Activated CD8-positive, alpha-beta T cell treated with anti-CD3 and anti-CD28 coated beads for 36 hours (primary cell): ENCODE results near the gene CAPG. TPM values are rescaled to one million over a fixed set of nuclear protein-coding genes. Genes with fewer than 3 reads are reported as not detected.

Source experiments
- ATAC-seq: fragments of 200-7000 bp; cut with Tn5 transposase; one replicate; pipeline ENCODE4 v1.10.0; 2021; ENCODE audit warnings: mild to moderate bottlenecking, moderate library complexity
- CTCF ChIA-PET: fragments of 350-600 bp; sonication (Branson Sonifier 250); formaldehyde crosslinking; loops from one replicate; lab custom pipeline; 2021; ENCODE audit warnings: antibody characterized with exemption; lab: Charles Lee
- POLR2A ChIA-PET: fragments of 350-600 bp; sonication (Branson Sonifier 250); formaldehyde crosslinking; loops from one replicate; lab custom pipeline; 2021; ENCODE audit warnings: antibody characterized with exemption; lab: Charles Lee
- DNase-seq: peaks from one replicate; pipeline ENCODE4 v3.0.0-alpha.2; 2020
- H3K27ac Mint-ChIP-seq: one replicate; pipeline ENCODE4 v1.8.0; 2021; ENCODE audit warnings: mild to moderate bottlenecking, mixed read lengths
- H3K27me3 Mint-ChIP-seq: one replicate; pipeline ENCODE4 v1.8.0; 2021; ENCODE audit warnings: mixed read lengths
- H3K36me3 Mint-ChIP-seq: one replicate; pipeline ENCODE4 v1.8.0; 2021; ENCODE audit warnings: low read depth, mixed read lengths
- H3K4me1 Mint-ChIP-seq: one replicate; pipeline ENCODE4 v1.8.0; 2021; ENCODE audit warnings: low read depth, mixed read lengths
- H3K4me3 Mint-ChIP-seq: one replicate; pipeline ENCODE4 v1.8.0; 2021; ENCODE audit warnings: mild to moderate bottlenecking, moderate library complexity, mixed read lengths
- H3K9me3 Mint-ChIP-seq: one replicate; pipeline ENCODE4 v1.8.0; 2021; ENCODE audit warnings: mixed read lengths
- CTCF ChIP-seq: fragments of 200-600 bp; IDR thresholded peaks from one replicate; pipeline ENCODE4 v1.8.0; 2022; ENCODE audit warnings: antibody characterized with exemption, mild to moderate bottlenecking
- intact Hi-C: fragments of 100-400 bp; cut with micrococcal nuclease; formaldehyde crosslinking; loops from one replicate; pipeline ENCODE4 v1.10.0; 2022
- total RNA-seq, 2 experiments: library from RNA; stranded (reverse); gene quantifications; one replicate each; pipeline ENCODE4 v1.2.3, GENCODE V29; 2021

The CAPG gene
- total RNA-seq, 2 experiments from 2014 or later, result 18.7 to 19.3 TPM

GRCh38 chr2:85448461-85449213 lies 38.5 kb upstream of the CAPG start:
- Mint-ChIP-seq H3K36me3 (no peaks in the 10 kb centered on the region), H3K9me3 (no peaks in the 10 kb centered on the region), H3K27ac (no peak overlapping the region), H3K4me3 (no peak overlapping the region), H3K4me1 (no peaks in the 10 kb centered on the region), H3K27me3 (no peaks in the 10 kb centered on the region)
- ChIA-PET POLR2A (interaction anchor here (0.8 to 1.0 kb wide), 2 partner anchors 21 to 90 kb away, joined by 3 read pairs; partner anchors contain the start of gene MAT2A), CTCF (interaction anchor here (0.6 to 1.4 kb wide), 2 partner anchors 28 kb away, joined by 3 read pairs; no protein-coding TSS in a partner anchor)
- TF ChIP-seq CTCF, result no peak
- intact Hi-C loops, result no loop called here
- DNase-seq (no peak), ATAC-seq (no peak)

GRCh38 chr2:85447222-85447585 lies 37.0 kb upstream of the CAPG start:
- Mint-ChIP-seq H3K4me3 (no peak overlapping the region), H3K27me3 (no peaks in the 10 kb centered on the region), H3K4me1 (peaks cover 3% of the 10 kb centered on the region), H3K36me3 (no peaks in the 10 kb centered on the region), H3K27ac (no peak overlapping the region), H3K9me3 (no peaks in the 10 kb centered on the region)
- DNase-seq (no peak), ATAC-seq (no peak)
- intact Hi-C loops, result no loop called here
- TF ChIP-seq CTCF, result no peak
- CTCF ChIA-PET, result interaction anchor here (0.9 to 1.4 kb wide), 3 partner anchors 26 to 103 kb away, joined by 3 to 5 read pairs (median 5); no protein-coding TSS in a partner anchor
- POLR2A ChIA-PET, result interaction anchor here (1.2 kb wide), 1 partner anchor 89 kb away, joined by 3 read pairs; no protein-coding TSS in a partner anchor

- ATAC-seq (no peak), DNase-seq (no peak)
- POLR2A ChIA-PET, result interaction anchor here (0.9 to 24.1 kb wide), 3 partner anchors 9 to 95 kb away, joined by 3 to 382 read pairs (median 5); partner anchors contain the start of gene MAT2A
- peaks cover 3% of the 10 kb centered on the region for H3K4me1 Mint-ChIP-seq
- intact Hi-C loops, result no loop called here
- TF ChIP-seq CTCF, result no peak
- H3K9me3 Mint-ChIP-seq, result no peaks in the 10 kb centered on the region
- no peaks in the 10 kb centered on the region for H3K36me3 Mint-ChIP-seq
- H3K27ac Mint-ChIP-seq, result no peak overlapping the region
- no peaks in the 10 kb centered on the region for H3K27me3 Mint-ChIP-seq
- no peak overlapping the region for H3K4me3 Mint-ChIP-seq
- CTCF ChIA-PET, result interaction anchor here (0.9 to 1.3 kb wide), 2 partner anchors 95 to 104 kb away, joined by 5 read pairs; no protein-coding TSS in a partner anchor
Measured at GRCh38 chr2:85446296-85447221, 36.4 kb upstream of the CAPG start.

GRCh38 chr2:85445316-85446295 lies 35.4 kb upstream of the CAPG start:
- intact Hi-C loops, result no loop called here
- ChIA-PET CTCF (no interaction called here), POLR2A (interaction anchor here (0.9 to 24.1 kb wide), 2 partner anchors 8 to 96 kb away, joined by 5 to 382 read pairs; partner anchors contain the start of gene MAT2A)
- Mint-ChIP-seq H3K9me3 (no peaks in the 10 kb centered on the region), H3K27ac (no peak overlapping the region), H3K27me3 (no peaks in the 10 kb centered on the region), H3K4me1 (peaks cover 5% of the 10 kb centered on the region), H3K4me3 (no peak overlapping the region), H3K36me3 (no peaks in the 10 kb centered on the region)
- no peak for DNase-seq
- TF ChIP-seq CTCF, result no peak
- no peak for ATAC-seq
